ENCODE results near the gene DHX36. TPM values are rescaled to one million over a fixed set of nuclear protein-coding genes. Genes with fewer than 3 reads are reported as not detected.

DHX36 gene
- total RNA-seq, 4 donors from 2014 or later: 57.2 to 106 (median 70.9) TPM

GRCh38 chr3:154236331-154236730 lies 88.0 kb downstream of the DHX36 start:
- H3K27ac ChIP-seq: no peak overlapping the region
- H3K36me3 ChIP-seq: peaks cover 0 to 1% of the 10 kb centered on the region in 2 donors
- DNase-seq: no peak
- H3K27me3 ChIP-seq: no peaks in the 10 kb centered on the region
- intact Hi-C loops (cut with DNase I): no loop called here
- no peaks in the 10 kb centered on the region for H3K4me1 ChIP-seq
- TF ChIP-seq CTCF (IDR thresholded peaks at IDR 0.05): no peak
- no peak for TF ChIP-seq POLR2A (IDR thresholded peaks at IDR 0.05)
- 72 to 73% methylated on average over 3 of the region's 3 CpGs for WGBS, 2 donors
- no peak overlapping the region for H3K4me3 ChIP-seq (replicated peaks in 1 of 3)
- H3K9me3 ChIP-seq: no peaks in the 10 kb centered on the region

- TF ChIP-seq POLR2A (IDR thresholded peaks at IDR 0.05) (no peak), CTCF (IDR thresholded peaks at IDR 0.05) (no peak)
- Histone ChIP-seq H3K4me3 (replicated peaks in 1 of 3) (no peak overlapping the region), H3K4me1 (no peaks in the 10 kb centered on the region), H3K36me3 (no peaks in the 10 kb centered on the region), H3K27ac (no peak overlapping the region), H3K27me3 (no peaks in the 10 kb centered on the region), H3K9me3 (no peaks in the 10 kb centered on the region)
- WGBS, 2 donors: 97 to 99% methylated on average over 1 of the region's 1 CpG
- intact Hi-C loops (cut with DNase I): no loop called here
- DNase-seq: no peak
Observed at GRCh38 chr3:154235330-154235729, 89.0 kb downstream of the DHX36 start.

DNA sequence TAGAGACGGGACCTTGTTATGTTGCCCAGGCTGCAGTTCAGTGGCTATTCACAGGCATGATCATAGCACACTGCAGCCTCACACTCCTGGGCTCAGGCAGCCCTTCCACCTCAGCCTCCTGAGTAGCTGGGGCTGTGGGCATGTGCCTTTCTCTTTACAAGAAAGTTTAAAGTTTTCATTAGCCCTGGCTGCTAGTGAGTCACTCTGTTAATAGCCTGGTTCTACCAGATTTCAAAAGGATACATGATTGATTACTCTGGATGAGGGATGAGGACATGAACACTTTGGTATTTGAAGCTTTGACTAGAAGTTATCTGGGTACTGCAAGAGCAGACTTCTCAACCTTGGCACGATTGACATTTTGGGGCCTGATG lies 95.1 kb downstream of the DHX36 start:
- Histone ChIP-seq H3K9me3 (no peaks in the 10 kb centered on the region), H3K4me3 (replicated peaks in 1 of 3) (no peak overlapping the region), H3K27ac (no peak overlapping the region), H3K4me1 (no peaks in the 10 kb centered on the region), H3K36me3 (no peaks in the 10 kb centered on the region), H3K27me3 (no peaks in the 10 kb centered on the region)
- WGBS, 2 donors: 63 to 66% methylated on average over 2 of the region's 2 CpGs
- TF ChIP-seq POLR2A (IDR thresholded peaks at IDR 0.05) (no peak), CTCF (IDR thresholded peaks at IDR 0.05) (no peak)
- no peak for DNase-seq
- intact Hi-C loops (cut with DNase I): no loop called here

- TF ChIP-seq POLR2A (IDR thresholded peaks at IDR 0.05) (no peak), CTCF (IDR thresholded peaks at IDR 0.05) (no peak)
- H3K4me1 ChIP-seq: no peaks in the 10 kb centered on the region
- no peak overlapping the region for H3K27ac ChIP-seq
- no peak for DNase-seq
- WGBS, 2 donors: 70 to 82% methylated on average over 6 of the region's 6 CpGs
- intact Hi-C loops (cut with DNase I): no loop called here
- H3K36me3 ChIP-seq: no peaks in the 10 kb centered on the region
- no peaks in the 10 kb centered on the region for H3K27me3 ChIP-seq
- no peaks in the 10 kb centered on the region for H3K9me3 ChIP-seq
- no peak overlapping the region for H3K4me3 ChIP-seq (replicated peaks in 1 of 3)
Observed at GRCh38 chr3:154228561-154229216, 95.6 kb downstream of the DHX36 start.

GRCh38 chr3:154227531-154227930 lies 96.8 kb downstream of the DHX36 start:
- no peaks in the 10 kb centered on the region for H3K9me3 ChIP-seq
- TF ChIP-seq POLR2A (IDR thresholded peaks at IDR 0.05) (no peak), CTCF (IDR thresholded peaks at IDR 0.05) (no peak)
- H3K4me1 ChIP-seq: no peaks in the 10 kb centered on the region
- H3K36me3 ChIP-seq: no peaks in the 10 kb centered on the region
- 85 to 92% methylated on average over 3 of the region's 3 CpGs for WGBS, 2 donors
- intact Hi-C loops (cut with DNase I): no loop called here
- H3K27me3 ChIP-seq: no peaks in the 10 kb centered on the region
- DNase-seq: no peak
- H3K27ac ChIP-seq: no peak overlapping the region
- no peak overlapping the region for H3K4me3 ChIP-seq (replicated peaks in 1 of 3)
